HG02623 (cell line): ENCODE data around the gene PELI2.

Source experiments
- ATAC-seq: cut with Tn5 transposase; IDR thresholded peaks from one replicate; pipeline ENCODE4 v1.9.1; 2021; ENCODE audit warnings: moderate library complexity; ENCODE audit not compliant: unreplicated experiment

PELI2 gene

DNA sequence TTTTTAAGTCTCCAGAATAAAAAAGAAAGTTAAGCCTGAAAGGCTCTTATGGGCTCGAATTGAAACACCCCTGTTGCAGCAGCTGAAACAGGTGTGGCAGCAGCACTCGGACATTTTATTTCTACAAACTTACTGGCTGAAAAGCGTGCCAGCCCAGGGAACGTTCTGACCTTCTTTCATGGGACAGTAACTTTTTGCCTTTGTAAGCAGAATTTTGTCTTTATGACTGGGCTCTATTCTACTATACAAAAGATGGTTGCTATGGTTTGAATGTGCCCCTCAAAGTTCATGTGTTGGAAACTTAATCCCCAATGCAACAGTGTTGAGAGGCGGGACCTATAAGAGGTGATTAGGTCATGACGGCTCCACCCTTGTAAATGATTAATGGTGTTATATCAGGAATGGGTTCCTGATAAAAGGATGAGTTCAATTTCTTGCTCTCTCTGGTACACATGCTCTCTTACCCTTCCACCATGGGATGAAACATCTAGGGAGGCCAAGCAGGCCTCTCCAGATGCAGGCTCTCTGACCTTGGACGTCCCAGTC, 52.7 kb downstream of the PELI2 start:
- no peak for ATAC-seq

DNA sequence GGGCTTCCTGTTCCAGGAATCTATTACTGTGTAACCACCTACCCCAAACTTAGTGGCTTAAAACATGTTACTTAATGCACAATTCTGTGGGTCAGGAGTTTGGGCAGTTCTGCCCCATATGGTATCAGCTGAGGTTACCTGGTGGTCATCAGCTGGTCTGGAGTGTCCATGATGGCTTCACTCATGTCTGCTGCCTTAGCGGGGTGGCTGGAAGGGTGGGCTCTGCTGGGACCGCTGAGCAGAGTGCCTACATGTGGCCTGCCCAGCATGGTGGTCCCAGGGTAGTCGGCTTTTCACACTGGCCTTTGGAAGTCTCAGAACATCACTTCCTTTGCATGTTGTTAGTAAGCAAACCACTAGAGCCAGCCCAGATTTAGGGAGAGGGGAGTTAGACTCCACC, 53.9 kb downstream of the PELI2 start:
- no peak for ATAC-seq

DNA sequence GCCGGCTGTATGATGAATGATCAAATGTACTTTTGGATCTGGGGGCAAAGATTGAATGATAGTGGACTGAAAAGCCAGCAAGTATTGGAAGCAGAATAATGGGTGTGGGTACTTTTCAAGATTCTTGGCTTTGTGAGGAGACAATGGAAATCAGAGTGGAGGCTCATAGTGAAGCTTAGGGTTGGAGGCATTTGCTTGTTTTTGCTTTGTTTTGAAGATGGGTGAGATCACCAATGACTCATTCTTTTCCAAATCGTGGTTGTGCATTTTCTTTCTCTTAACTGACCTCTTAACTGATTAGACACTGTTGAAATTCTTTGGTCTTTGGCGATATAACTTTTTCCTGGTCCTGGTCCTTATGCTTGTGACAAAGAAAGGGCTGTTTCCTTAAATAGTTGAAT, 54.4 kb downstream of the PELI2 start:
- no peak for ATAC-seq

GRCh38 chr14:56173365-56173922, 55.2 kb downstream of the PELI2 start:
- no peak for ATAC-seq

GRCh38 chr14:56175773-56176172, 57.6 kb downstream of the PELI2 start:
- ATAC-seq: no peak

DNA sequence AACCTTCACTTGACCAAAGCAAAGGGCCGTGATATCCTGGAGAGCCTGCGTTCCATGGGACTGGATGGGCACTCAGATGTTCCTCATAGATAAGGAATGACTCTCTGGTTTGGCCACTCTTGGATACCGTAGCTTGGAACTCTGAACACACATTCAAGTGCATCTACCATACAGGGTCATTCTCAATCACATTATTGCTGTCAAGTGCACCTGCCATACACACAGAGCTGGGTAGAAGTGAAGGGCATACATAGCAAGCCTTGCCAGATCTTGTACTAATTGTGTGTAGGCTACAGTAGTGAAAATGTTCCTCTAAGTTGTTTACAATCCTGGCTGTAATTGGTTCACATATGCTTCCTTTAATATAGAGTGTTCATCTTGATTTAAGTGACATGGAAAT, 58.3 kb downstream of the PELI2 start:
- no peak for ATAC-seq

DNA sequence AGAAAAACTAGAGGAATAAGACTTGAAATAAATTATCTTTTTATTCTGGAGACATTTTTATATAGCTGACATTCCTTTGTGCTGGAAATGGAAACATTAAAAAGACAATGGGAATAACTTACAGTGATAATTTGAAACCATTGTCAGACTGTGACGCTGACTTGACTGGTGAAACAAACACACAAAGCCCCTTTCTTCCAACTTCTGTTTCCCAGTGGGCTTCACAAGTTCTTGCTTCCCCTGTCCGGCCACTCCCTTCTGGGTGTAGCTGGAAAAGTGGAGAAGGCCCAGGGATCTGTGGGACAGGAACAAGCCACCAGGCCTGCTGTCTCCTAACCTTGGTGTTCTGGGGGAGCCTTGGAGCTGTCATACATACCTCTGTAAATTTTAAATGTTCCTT, 58.8 kb downstream of the PELI2 start:
- ATAC-seq: no peak

GRCh38 chr14:56180754-56181542, 62.7 kb downstream of the PELI2 start:
- no peak for ATAC-seq

GRCh38 chr14:56181681-56182085, 63.5 kb downstream of the PELI2 start:
- ATAC-seq: no peak

DNA sequence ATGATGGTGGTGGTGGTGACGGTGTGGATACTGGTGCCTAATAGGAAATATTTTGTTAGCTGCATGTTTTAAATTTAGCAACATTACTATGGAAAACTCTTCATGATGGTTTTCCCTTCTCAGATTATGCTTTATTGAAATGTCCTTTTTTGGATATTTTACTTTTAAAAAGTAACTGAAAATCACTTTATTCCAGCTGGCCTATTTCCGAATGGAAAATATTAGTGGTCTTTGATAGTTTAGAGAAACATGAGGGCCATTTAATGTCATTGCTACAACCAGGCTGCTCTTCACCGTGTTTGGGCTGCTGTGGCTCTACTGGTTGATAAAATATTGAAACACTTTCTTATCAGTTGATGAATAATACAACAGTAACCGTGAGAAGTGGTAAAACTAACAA, 64.2 kb downstream of the PELI2 start:
- ATAC-seq: no peak

GRCh38 chr14:56183631-56184157, 65.5 kb downstream of the PELI2 start:
- no peak for ATAC-seq

DNA sequence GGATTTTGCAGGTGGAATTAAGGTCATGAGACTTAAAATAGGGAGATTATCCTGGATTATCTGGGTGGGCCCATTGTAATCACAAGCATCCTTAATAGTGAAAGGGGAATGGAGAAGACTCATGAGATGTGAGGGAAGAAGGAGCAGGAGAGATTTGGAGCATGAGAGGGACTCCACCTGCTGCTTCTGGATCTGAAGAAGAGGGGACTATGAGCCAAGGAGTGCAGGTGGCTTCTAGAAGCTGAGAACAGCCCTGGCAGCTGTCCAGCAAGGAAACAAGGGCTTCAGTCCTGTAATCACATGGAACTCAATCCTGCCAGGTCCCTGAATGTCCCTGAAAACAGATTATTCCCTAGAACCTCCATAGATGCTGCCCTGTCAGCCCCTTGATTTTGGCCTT, 67.8 kb downstream of the PELI2 start:
- ATAC-seq: no peak

DNA sequence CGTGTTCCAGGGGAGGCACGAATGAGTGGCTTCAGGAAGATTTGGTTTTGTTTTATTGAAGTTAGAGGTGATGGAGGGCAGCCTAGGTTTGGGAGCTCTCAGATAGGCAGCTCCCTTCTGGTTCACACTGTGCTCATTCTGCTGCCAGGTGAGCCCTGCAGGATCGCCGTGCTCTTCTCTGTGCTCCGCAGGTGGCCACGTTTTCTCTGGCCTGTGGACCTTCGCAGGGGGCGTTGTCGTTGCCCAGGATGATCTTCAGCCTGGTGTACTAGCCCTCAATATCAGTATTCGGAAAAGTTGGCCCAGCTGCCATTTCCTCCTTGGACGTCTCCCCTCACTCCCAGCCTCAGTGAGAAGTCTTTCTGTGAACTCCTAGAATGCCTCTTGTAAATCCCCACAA, 69.5 kb downstream of the PELI2 start:
- no peak for ATAC-seq

DNA sequence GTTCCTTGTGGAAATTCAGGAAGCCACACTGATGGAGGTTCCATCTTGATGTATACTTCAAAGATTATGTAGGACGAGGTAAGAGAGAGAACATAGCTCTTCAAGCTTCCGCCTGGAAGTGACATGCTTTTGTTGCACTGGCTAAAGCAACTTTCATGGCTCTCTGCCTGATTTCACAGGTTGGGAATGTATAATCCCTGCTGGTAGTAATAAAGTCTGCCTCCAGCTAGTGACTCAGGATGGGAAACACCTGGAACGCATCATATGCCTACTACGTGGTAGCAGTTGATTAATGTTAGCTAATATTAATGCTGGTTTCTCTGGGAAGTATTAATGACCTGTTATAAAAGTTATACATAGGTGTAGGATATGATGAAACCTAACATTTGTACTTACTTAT, 71.1 kb downstream of the PELI2 start:
- ATAC-seq: no peak

- ATAC-seq: no peak
Observed at GRCh38 chr14:56193347-56193746, 75.1 kb downstream of the PELI2 start.

- no peak for ATAC-seq
Observed at GRCh38 chr14:56194042-56194441, 75.8 kb downstream of the PELI2 start.

GRCh38 chr14:56195223-56195622, 77.0 kb downstream of the PELI2 start:
- no peak for ATAC-seq

- peak; percentile 81 for ATAC-seq
Observed at GRCh38 chr14:56195704-56196103, 77.5 kb downstream of the PELI2 start.

- no peak for ATAC-seq
Observed at GRCh38 chr14:56196274-56196673, 78.1 kb downstream of the PELI2 start.

DNA sequence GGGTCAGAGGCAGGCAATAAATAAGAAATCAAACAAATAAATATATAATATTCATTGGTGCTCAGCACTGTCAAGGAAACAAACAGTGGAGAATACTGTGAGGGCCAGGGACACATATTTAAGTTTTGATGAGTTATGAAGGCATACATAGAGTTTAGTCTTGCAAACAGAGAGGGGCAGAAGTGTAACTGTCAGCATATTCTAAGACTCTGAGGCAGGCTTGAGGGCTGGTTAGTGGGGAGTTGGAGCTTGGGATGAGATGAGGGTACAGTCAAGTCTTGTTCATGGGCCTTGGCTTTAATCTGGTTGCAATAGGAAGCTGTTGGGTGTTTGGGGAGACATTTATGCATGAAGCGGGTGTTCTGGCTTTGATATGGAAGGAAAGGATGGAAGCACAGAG, 78.9 kb downstream of the PELI2 start:
- ATAC-seq: no peak

GRCh38 chr14:56198438-56198837, 80.2 kb downstream of the PELI2 start:
- ATAC-seq: no peak
